MM.1S (cell line): ENCODE data around the gene MCM3.

Experiments used
- DNase-seq: peaks from one replicate; pipeline ENCODE4 v3.0.0-alpha.2; 2015
- H2AFZ ChIP-seq: fragments of 300-600 bp; sonication (generic); 2 replicates; pipeline ENCODE4 v1.6.0; 2016; ENCODE audit warnings: antibody characterized with exemption, low read length
- H3F3A ChIP-seq: fragments of 300-600 bp; sonication (generic); 2 replicates; pipeline ENCODE4 v1.6.1; 2016; ENCODE audit warnings: mild to moderate bottlenecking, antibody characterized with exemption, low read length, moderate library complexity, mixed read lengths; ENCODE audit not compliant: insufficient read depth
- H3K27ac ChIP-seq: fragments of 300-600 bp; sonication (generic); 2 replicates; pipeline ENCODE4 v1.5.1; 2016; ENCODE audit warnings: mild to moderate bottlenecking, low read length
- H3K27me3 ChIP-seq: fragments of 300-600 bp; sonication (generic); replicated peaks from 2 replicates; pipeline ENCODE4 v1.6.0; 2016; ENCODE audit warnings: low read length; ENCODE audit not compliant: insufficient read depth
- H3K36me3 ChIP-seq: fragments of 300-600 bp; sonication (generic); replicated peaks from 2 replicates; pipeline ENCODE4 v1.6.1; 2016; ENCODE audit warnings: mild to moderate bottlenecking, low read length, mixed read lengths; ENCODE audit not compliant: insufficient read depth
- H3K4me1 ChIP-seq: fragments of 300-600 bp; sonication (generic); 2 replicates; pipeline ENCODE4 v1.6.1; 2016; ENCODE audit warnings: low read length, mixed read lengths
- H3K4me2 ChIP-seq: fragments of 300-600 bp; sonication (generic); 2 replicates; pipeline ENCODE4 v1.6.0; 2016; ENCODE audit warnings: low read depth, low read length
- H3K4me3 ChIP-seq: fragments of 300-600 bp; sonication (generic); 2 replicates; pipeline ENCODE4 v1.5.1; 2016; ENCODE audit warnings: low read length, mixed read lengths
- H3K79me2 ChIP-seq: fragments of 300-600 bp; sonication (generic); 2 replicates; pipeline ENCODE4 v1.6.1; 2016; ENCODE audit warnings: mixed run types, low read length, mixed read lengths
- H3K9ac ChIP-seq: fragments of 300-600 bp; sonication (generic); 2 replicates; pipeline ENCODE4 v1.6.1; 2016; ENCODE audit warnings: low read length, mixed read lengths
- H3K9me2 ChIP-seq: fragments of 300-600 bp; sonication (generic); replicated peaks from 2 replicates; pipeline ENCODE4 v1.6.1; 2016; ENCODE audit warnings: mild to moderate bottlenecking, low read length, mixed read lengths; ENCODE audit not compliant: insufficient read depth
- H3K9me3 ChIP-seq: fragments of 300-600 bp; sonication (generic); replicated peaks from 2 replicates; pipeline ENCODE4 v1.6.1; 2016; ENCODE audit warnings: mild to moderate bottlenecking, low read length, mixed read lengths; ENCODE audit not compliant: insufficient read depth
- H4K20me1 ChIP-seq: fragments of 300-600 bp; sonication (generic); 2 replicates; pipeline ENCODE4 v1.6.1; 2016; ENCODE audit warnings: mild to moderate bottlenecking, low read length, moderate library complexity, mixed read lengths; ENCODE audit not compliant: insufficient read depth
- CTCF ChIP-seq: fragments of 300-600 bp; sonication (generic); IDR thresholded peaks from 2 replicates; pipeline ENCODE4 v1.5.1; 2016; ENCODE audit warnings: antibody characterized with exemption, low read length, mixed read lengths
- EZH2 ChIP-seq: fragments of 300-600 bp; sonication (generic); optimal IDR thresholded peaks from 2 replicates; pipeline ENCODE3; 2017; ENCODE audit warnings: low read depth, mild to moderate bottlenecking, antibody characterized with exemption, low read length, mixed read lengths
- EZH2phosphoT487 ChIP-seq: fragments of 300-600 bp; sonication (generic); IDR thresholded peaks from 2 replicates; pipeline ENCODE4 v1.6.1; 2018; ENCODE audit warnings: antibody characterized with exemption, low read length

MCM3 gene

GRCh38 chr6:52260634-52261033, 23.9 kb downstream of the MCM3 start:
- H3F3A ChIP-seq, result 0 out of 2 replicates have a peak, but pooled peaks cover 11% of the 10 kb centered on the region

GRCh38 chr6:52255434-52255833, 29.1 kb downstream of the MCM3 start:
- Histone ChIP-seq H3K27ac (no peak overlapping the region), H3K4me3 (no peak overlapping the region), H3K79me2 (no peaks in the 10 kb centered on the region), H3K9me3 (no peaks in the 10 kb centered on the region), H3K27me3 (no peaks in the 10 kb centered on the region), H2AFZ (no peak overlapping the region), H3K36me3 (no peaks in the 10 kb centered on the region), H3K9ac (no peak overlapping the region), H3K4me2 (no peak overlapping the region), H4K20me1 (no peaks in the 10 kb centered on the region), H3F3A (no peaks in the 10 kb centered on the region), H3K9me2 (no peaks in the 10 kb centered on the region), H3K4me1 (peaks cover 4% of the 10 kb centered on the region; the same call in 1 of the 2 replicates)
- DNase-seq, result no peak
- no peak for TF ChIP-seq CTCF
- TF ChIP-seq EZH2, result no peak
- TF ChIP-seq EZH2phosphoT487, result no peak

More at GRCh38 chr6:52260634-52261033, 23.9 kb downstream of the MCM3 start:
- DNase-seq, result no peak
- H3K36me3 ChIP-seq, result 0 out of 2 replicates have a peak, but pooled peaks cover 6% of the 10 kb centered on the region
- H2AFZ ChIP-seq, result no peak overlapping the region
- H3K9me3 ChIP-seq, result no peaks in the 10 kb centered on the region
- no peaks in the 10 kb centered on the region for H3K9me2 ChIP-seq
- H3K4me2 ChIP-seq, result no peak overlapping the region
- no peaks in the 10 kb centered on the region for H3K79me2 ChIP-seq
- TF ChIP-seq EZH2, result no peak
- TF ChIP-seq CTCF, result no peak
- no peak for TF ChIP-seq EZH2phosphoT487
- H3K27ac ChIP-seq, result no peak overlapping the region
- no peaks in the 10 kb centered on the region for H3K27me3 ChIP-seq
- 0 out of 2 replicates have a peak, but pooled peaks cover 5% of the 10 kb centered on the region for H4K20me1 ChIP-seq
- no peaks in the 10 kb centered on the region for H3K4me1 ChIP-seq
- H3K4me3 ChIP-seq, result no peak overlapping the region
- no peak overlapping the region for H3K9ac ChIP-seq

GRCh38 chr6:52254731-52255378, 29.7 kb downstream of the MCM3 start:
- H3K27ac ChIP-seq, result no peak overlapping the region
- no peaks in the 10 kb centered on the region for H3K9me2 ChIP-seq
- no peak overlapping the region for H2AFZ ChIP-seq
- no peak overlapping the region for H3K4me3 ChIP-seq
- TF ChIP-seq EZH2phosphoT487, result no peak
- no peak for TF ChIP-seq EZH2
- TF ChIP-seq CTCF, result no peak
- no peaks in the 10 kb centered on the region for H4K20me1 ChIP-seq
- no peaks in the 10 kb centered on the region for H3K27me3 ChIP-seq
- H3F3A ChIP-seq, result no peaks in the 10 kb centered on the region
- H3K4me1 ChIP-seq, result peaks cover 4% of the 10 kb centered on the region; the same call in 1 of the 2 replicates
- no peak overlapping the region for H3K4me2 ChIP-seq
- H3K36me3 ChIP-seq, result no peaks in the 10 kb centered on the region
- no peak overlapping the region for H3K9ac ChIP-seq
- H3K9me3 ChIP-seq, result no peaks in the 10 kb centered on the region
- DNase-seq, result no peak
- no peaks in the 10 kb centered on the region for H3K79me2 ChIP-seq
